Vagina (tissue), 2 donors: ENCODE measurements around the gene PPL. TPM values are rescaled to one million over a fixed set of nuclear protein-coding genes. Genes with fewer than 3 reads are reported as not detected.

ENCODE experiments used
- DNase-seq, 2 donors: peaks; one replicate each; pipeline ENCODE4 v3.0.0-alpha.2; 2017; ENCODE audit errors: extremely low spot score in 2 of 2
- H3K27ac ChIP-seq: fragments of 200-600 bp; sonication (generic); one replicate; pipeline ENCODE4 v1.5.1; 2019
- H3K27me3 ChIP-seq: fragments of 200-600 bp; sonication (generic); one replicate; pipeline ENCODE4 v1.5.1; 2019
- H3K36me3 ChIP-seq, 2 donors: fragments of 200-600 bp; sonication (generic); one replicate each; pipeline ENCODE4 v1.5.1; 2017 to 2019
- H3K4me1 ChIP-seq: fragments of 200-600 bp; sonication (generic); one replicate; pipeline ENCODE4 v1.5.1; 2019
- H3K4me3 ChIP-seq, 2 donors: fragments of 200-600 bp; sonication (generic); 1 replicate in 1 of 2; 2 replicates in 1 of 2; pipeline ENCODE4 v1.5.1; 2016 to 2019
- H3K9me3 ChIP-seq: fragments of 200-600 bp; sonication (generic); one replicate; pipeline ENCODE4 v1.5.1; 2019
- CTCF ChIP-seq, 3 experiments: fragments of 450-650 bp in 2 of 3; fragments of 200-600 bp in 1 of 3; sonication (generic) in 1 of 3; IDR thresholded peaks; one replicate each; pipeline ENCODE4 v1.5.1; 2017 to 2019; ENCODE audit warnings: antibody characterized with exemption in 3 of 3, mild to moderate bottlenecking in 2 of 3, moderate library complexity in 2 of 3
- POLR2A ChIP-seq, 2 donors: fragments of 450-650 bp; IDR thresholded peaks; one replicate each; pipeline ENCODE4 v1.6.1; 2017; ENCODE audit warnings: antibody characterized with exemption in 2 of 2, mild to moderate bottlenecking in 2 of 2, moderate library complexity in 2 of 2
- POLR2AphosphoS5 ChIP-seq, 2 donors: sonication (generic); formaldehyde crosslinking; IDR thresholded peaks; one replicate each; pipeline ENCODE4 v1.9.0; 2017; ENCODE audit warnings: antibody characterized with exemption in 2 of 2, mild to moderate bottlenecking in 2 of 2, low read depth in 1 of 2; ENCODE audit not compliant: insufficient read depth in 1 of 2
- intact Hi-C: fragments of 100-400 bp; cut with DNase I; formaldehyde crosslinking; loops from one replicate; pipeline ENCODE4 v1.15.1; 2023
- total RNA-seq: library from RNA; depleted of rRNA; stranded (reverse); fragments of >200 nt; gene quantifications from one replicate; pipeline ENCODE4 v1.2.3, GENCODE V29; 2016

The PPL gene
- total RNA-seq = 391 TPM

GRCh38 chr16:4936991-4937781 lies at the start of gene PPL:
Gene PPL, minus strand, starts transcription at chr16:4937148. Its CDS starts 103 bp downstream, at chr16:4937045.
- Histone ChIP-seq H3K27me3 (no peaks in the 10 kb centered on the region), H3K4me1 (peaks cover 64% of the 10 kb centered on the region), H3K4me3 (peak within 1 kb of the TSS; percentile 77 to 84), H3K36me3 (no peaks in the 10 kb centered on the region), H3K27ac (peak within 1 kb of the TSS; percentile 91), H3K9me3 (no peaks in the 10 kb centered on the region)
- intact Hi-C loops = no loop called here
- peak in 1 of 2 donors; percentile 50 for TF ChIP-seq POLR2A (IDR thresholded peaks at IDR 0.05)
- TF ChIP-seq CTCF (IDR thresholded peaks at IDR 0.05) = no peak
- peak in 1 of 2 donors; percentile 56 for TF ChIP-seq POLR2AphosphoS5 (IDR thresholded peaks at IDR 0.05; ENCODE audit: insufficient read depth in 1 of 2, low read depth in 1 of 2)
- DNase-seq = no peak

- intact Hi-C loops = no loop called here
- Histone ChIP-seq H3K4me1 (peaks cover 9% of the 10 kb centered on the region), H3K9me3 (no peaks in the 10 kb centered on the region), H3K36me3 (no peaks in the 10 kb centered on the region), H3K4me3 (no peak overlapping the region), H3K27me3 (peaks cover 7% of the 10 kb centered on the region), H3K27ac (no peak overlapping the region)
- TF ChIP-seq CTCF (IDR thresholded peaks at IDR 0.05) (no peak), POLR2A (IDR thresholded peaks at IDR 0.05) (no peak), POLR2AphosphoS5 (IDR thresholded peaks at IDR 0.05; ENCODE audit: insufficient read depth in 1 of 2, low read depth in 1 of 2) (no peak)
- no peak for DNase-seq
Measured at GRCh38 chr16:4984174-4984990, 47.4 kb upstream of the PPL start.

GRCh38 chr16:4982056-4982867 lies 45.3 kb upstream of the PPL start:
- H3K9me3 ChIP-seq = no peaks in the 10 kb centered on the region
- no peak overlapping the region for H3K4me3 ChIP-seq
- H3K36me3 ChIP-seq = no peaks in the 10 kb centered on the region
- intact Hi-C loops = no loop called here
- no peak for DNase-seq
- H3K4me1 ChIP-seq = peaks cover under 1% of the 10 kb centered on the region
- TF ChIP-seq POLR2AphosphoS5 (IDR thresholded peaks at IDR 0.05; ENCODE audit: insufficient read depth in 1 of 2, low read depth in 1 of 2) = no peak
- no peak for TF ChIP-seq POLR2A (IDR thresholded peaks at IDR 0.05)
- TF ChIP-seq CTCF (IDR thresholded peaks at IDR 0.05) = no peak
- H3K27me3 ChIP-seq = peaks cover under 1% of the 10 kb centered on the region
- H3K27ac ChIP-seq = no peak overlapping the region

GRCh38 chr16:4981473-4981872 lies 44.5 kb upstream of the PPL start:
- intact Hi-C loops = no loop called here
- H3K9me3 ChIP-seq = no peaks in the 10 kb centered on the region
- no peaks in the 10 kb centered on the region for H3K27me3 ChIP-seq
- H3K4me3 ChIP-seq = no peak overlapping the region
- H3K36me3 ChIP-seq = no peaks in the 10 kb centered on the region
- no peaks in the 10 kb centered on the region for H3K4me1 ChIP-seq
- DNase-seq = no peak
- no peak overlapping the region for H3K27ac ChIP-seq
- TF ChIP-seq CTCF (IDR thresholded peaks at IDR 0.05) (no peak), POLR2A (IDR thresholded peaks at IDR 0.05) (no peak), POLR2AphosphoS5 (IDR thresholded peaks at IDR 0.05; ENCODE audit: insufficient read depth in 1 of 2, low read depth in 1 of 2) (no peak)
